NCI-H1930 (cell line): ENCODE data around the gene WIPF1.
A peak's percentile ranks its signal among the peaks of the same experiment; 100 is the strongest.

Experiments
- DNase-seq, 2 experiments: peaks; one replicate each; lab custom pipeline; 2025; lab: John Stamatoyannopoulos, UW

The WIPF1 gene

GRCh38 chr2:174621323-174621722, 23.7 kb upstream of the WIPF1 start:
- no peak for DNase-seq

DNA sequence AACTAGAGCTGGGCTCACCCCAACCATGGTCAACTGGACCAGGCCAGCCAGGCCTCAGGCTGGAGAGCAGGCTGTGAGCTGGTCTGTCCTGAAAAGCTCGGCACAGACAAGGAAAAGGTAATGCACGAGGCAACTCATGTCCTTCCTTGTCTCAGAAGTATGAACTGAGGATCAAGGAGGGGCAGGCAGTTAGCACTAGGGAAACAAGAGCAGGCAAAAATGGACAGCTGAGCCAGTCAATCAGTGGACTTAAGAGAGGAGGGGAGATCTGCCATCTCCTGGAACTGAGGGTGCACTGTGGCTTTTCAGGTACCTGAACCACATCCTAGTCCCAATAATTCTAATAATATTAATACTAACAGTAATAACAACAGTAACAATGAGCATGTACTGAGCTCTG, 20.6 kb upstream of the WIPF1 start:
- DNase-seq = no peak

- no peak for DNase-seq
Measured at GRCh38 chr2:174617718-174618117, 20.1 kb upstream of the WIPF1 start.

DNA sequence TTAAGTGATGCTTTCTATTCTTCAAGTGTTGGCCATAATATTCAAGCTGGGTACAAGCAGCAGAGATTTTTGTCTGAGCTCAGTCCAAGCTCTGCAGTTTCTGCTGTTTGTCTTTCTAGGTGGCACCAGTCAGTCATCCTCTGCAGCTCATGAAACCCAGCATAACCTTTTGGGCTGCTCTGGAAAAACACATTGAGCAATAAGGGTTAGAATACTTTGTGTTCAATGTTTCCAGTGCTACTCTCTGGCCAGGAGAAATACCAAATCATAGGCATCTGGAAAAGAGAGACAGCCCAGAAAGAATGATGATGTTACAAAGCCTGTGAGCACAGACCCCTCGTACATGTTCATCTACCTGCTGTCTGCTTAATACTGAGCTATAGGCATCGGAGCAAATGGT, 19.5 kb upstream of the WIPF1 start:
- no peak for DNase-seq

DNA sequence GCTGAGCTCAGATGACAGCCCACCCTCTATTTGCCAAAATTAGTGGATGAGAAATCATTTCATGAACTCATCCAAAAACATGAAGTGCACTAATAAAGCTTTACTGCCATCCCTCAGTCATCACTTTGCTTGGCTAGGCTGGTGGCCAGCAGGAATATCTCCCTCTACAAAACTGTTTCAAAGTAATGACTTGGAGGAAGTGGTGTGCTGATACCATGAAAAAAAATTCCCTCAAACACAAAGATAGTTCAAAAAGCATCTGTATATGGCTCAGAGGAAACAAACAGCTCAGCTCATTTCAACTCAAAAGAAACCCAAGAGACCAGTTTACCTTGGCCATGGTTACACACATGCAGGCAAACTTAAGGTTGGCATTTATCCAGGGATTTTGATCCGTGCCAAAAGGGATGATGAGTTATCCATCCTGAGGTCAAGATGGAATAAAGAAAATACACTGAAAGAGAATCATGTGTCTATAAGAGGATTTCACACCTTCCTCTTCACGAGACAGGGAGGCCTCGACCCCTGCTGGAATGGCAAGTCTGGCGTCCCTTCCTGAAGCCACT, 18.4 kb upstream of the WIPF1 start:
- no peak for DNase-seq

DNA sequence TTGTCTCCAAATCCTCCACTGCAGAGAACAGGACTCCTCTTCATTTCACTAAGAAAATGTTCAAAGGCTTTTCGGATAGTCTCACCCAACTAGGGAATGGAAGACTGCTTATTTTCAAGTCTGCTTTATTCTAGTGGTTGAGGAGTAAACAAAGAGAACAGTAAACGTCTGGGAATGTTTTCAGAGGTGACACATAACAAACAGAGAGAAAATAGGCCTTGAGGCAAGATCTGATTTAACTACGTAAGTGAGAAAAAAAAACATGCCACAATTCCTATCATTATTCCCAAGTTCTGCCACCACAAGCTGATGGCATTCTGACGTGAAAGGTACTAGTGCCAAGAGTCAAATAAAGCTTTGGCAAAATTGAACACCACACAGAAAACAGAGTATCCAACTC, 16.7 kb upstream of the WIPF1 start:
- no peak for DNase-seq

GRCh38 chr2:174613531-174613930, 15.9 kb upstream of the WIPF1 start:
- DNase-seq = no peak

DNA sequence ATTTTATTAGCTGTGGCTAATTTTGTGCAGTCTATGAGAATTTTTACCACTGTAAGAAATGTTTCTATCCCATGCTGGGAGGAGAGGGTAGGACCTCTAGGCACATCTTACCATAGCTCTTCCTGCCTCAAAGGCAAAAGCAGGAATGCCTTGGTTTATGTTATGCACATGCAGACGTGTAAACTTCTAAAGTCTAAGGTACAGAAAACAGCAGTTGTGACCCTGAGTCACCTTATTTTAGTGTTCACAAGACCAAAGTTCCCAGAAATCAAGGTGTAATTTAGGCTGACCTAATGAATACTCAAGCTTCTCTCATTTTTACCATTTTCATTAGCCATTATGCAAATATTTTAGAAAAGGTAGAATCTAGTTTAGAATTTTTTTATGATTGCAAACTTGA, 15.4 kb upstream of the WIPF1 start:
- no peak for DNase-seq

- DNase-seq = no peak
Measured at GRCh38 chr2:174611854-174612253, 14.2 kb upstream of the WIPF1 start.

- no peak for DNase-seq
Measured at GRCh38 chr2:174611006-174611405, 13.4 kb upstream of the WIPF1 start.

DNA sequence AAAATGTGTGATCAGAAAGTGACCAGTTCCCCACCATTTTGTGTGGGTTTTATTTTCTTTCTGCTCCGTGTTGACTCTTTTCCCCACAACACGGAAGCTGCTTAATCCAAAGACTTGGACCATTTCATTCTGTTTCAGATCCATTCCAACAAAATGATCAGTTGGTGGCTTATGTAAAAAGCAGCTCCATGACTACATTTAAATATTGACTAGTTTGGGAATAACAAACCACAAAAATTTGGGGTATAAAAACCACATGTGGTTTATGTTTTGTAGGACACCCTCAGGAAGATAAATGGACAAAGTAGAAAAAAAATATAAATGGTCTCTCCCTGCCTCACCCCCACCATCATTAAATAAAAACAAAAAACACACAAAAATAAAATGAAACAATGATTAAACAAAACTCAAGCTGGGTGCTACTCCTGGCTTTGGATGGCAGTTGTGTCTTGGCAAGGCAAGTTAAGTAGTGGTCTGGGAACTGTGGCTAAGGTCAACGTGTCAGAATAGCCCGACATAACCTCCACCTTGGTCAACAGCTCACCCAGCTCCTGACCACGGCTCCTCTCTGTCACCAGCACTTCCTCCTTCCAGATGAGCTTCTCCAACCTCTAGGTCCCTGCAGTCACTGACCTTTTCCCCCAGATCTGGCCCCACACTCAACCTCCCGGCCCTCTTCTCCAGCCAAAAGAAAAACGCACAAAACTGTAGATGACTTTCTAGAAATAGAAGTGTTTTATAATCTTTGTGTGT, 12.8 kb upstream of the WIPF1 start:
- no peak for DNase-seq

- DNase-seq = no peak
Measured at GRCh38 chr2:174609261-174609660, 11.7 kb upstream of the WIPF1 start.

- peak in 1 of 2 experiments; percentile 9 for DNase-seq
Measured at GRCh38 chr2:174608866-174609214, 11.2 kb upstream of the WIPF1 start.

DNA sequence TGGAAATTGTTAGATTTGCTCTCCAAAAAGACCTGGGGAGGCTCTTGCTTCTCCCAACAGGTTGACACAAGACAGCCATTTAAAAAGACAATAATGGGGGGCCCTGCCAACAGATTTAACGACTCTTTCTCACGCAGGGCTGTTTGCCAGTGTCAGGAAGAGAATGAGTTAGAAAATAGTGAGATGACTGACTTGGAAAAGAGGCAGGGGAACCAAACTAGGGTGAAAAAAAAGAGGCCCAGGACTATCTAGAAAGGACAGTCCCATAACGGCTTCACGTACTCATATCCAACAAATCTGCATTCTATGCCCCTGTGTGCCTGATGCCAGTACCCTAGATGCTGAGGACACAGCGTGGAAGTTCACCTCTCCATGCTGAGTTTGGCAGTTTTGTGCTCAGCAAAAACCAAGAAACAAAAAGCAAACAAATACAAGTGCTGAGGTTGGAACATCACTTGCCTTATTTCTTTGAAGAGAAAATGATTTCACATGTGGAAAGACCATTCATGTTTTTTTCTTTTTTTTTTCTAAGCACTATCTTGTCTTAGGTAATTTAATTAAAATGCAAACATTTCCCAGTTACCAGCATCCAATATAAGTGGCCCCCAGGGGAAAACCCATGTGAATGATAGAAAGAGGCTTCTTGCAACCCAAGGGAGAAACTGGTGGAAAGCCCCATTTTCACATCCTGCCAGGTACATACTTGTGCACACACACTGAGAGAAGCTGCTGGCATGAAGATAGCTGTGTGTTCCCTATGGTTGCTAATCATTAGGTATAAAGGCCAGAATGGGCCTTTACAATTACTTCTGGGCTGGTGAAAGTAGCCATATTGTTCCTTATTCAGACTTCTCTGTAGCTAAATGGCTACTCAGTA, 10.6 kb upstream of the WIPF1 start:
- DNase-seq = no peak

GRCh38 chr2:174607584-174607983, 10.0 kb upstream of the WIPF1 start:
- no peak for DNase-seq

GRCh38 chr2:174606336-174606735, 8.7 kb upstream of the WIPF1 start:
- DNase-seq = no peak

DNA sequence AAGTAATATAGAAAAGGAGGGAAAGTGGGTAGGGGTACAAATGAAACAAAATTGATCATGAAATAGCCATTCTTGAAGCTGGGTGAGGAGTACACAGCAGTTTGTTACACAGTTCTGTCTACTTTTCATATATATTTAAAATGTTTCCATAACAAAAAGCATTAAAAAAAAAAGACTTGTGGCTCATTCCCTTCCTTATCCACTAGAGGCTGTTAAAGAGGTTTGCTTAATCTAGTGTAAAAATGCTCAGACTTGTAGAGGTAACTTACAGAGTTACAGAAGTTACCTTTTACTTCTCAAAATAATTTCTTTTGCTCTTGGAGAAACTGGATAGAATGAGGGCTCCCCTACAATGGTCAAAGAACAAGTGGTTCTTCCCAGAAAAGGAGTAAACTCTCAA, 8.1 kb upstream of the WIPF1 start:
- DNase-seq = no peak

DNA sequence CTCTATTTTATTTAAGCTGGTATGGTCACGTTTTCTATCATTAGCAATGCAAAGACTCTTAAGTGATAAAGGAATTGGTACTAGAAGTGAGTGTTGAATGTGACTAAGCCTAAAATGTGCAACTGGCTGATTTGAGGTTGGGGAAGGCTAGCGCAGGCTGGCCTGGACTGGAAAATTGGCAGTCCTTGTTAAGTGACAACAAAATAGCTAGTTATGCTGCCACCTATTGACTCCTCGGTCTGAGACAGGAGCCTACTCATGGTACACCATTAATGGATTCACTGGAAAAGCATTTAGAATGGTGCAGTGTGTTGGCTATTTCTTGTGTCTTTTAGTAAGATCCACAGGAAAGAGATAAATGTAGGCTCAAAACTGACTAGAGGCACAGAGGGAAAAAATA, 5.7 kb upstream of the WIPF1 start:
- DNase-seq = peak; percentile 15 to 18

DNA sequence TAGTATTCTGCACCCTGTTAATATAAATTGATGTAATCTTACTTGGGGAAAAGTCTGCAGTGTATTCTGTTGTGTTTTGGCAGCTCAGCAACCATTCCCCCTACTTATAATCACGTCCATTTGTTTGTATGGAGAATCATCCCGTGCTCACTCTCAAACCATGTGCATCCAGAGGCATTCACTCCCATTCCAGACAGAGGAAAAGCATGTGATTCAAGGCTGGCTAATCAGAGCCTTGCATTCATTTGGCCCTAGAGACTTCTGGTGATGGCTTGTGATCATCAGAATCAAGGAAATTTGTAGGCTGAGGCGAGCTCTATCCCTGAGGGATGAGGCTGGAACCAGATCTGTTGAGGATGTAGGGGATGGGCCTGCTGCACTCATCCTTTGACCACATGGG, 5.1 kb upstream of the WIPF1 start:
- DNase-seq = no peak

- no peak for DNase-seq
Measured at GRCh38 chr2:174600349-174600748, 2.7 kb upstream of the WIPF1 start.

GRCh38 chr2:174599310-174599921, 1.8 kb upstream of the WIPF1 start:
- no peak for DNase-seq

DNA sequence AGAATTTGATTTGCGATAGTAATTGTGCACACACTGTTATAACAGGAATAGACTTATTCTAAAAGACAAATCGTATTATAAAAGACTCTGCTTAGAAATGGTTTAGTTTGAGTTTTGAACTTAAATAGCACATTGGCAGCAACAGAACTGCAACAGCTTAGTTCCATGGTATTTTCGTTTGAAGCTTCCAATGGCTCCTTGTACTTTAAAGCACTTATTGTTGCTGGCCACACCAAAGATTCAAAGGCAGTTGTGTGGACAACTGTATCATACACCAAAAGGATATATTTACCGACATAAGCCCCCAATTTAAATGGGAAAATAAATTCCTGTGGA, 627 bp downstream of the WIPF1 start:
- DNase-seq = no peak

- no peak for DNase-seq
Measured at GRCh38 chr2:174595891-174596397, 1.7 kb downstream of the WIPF1 start.
